Measurements from ENCODE around the gene NSUN4.

Gene NSUN4

DNA sequence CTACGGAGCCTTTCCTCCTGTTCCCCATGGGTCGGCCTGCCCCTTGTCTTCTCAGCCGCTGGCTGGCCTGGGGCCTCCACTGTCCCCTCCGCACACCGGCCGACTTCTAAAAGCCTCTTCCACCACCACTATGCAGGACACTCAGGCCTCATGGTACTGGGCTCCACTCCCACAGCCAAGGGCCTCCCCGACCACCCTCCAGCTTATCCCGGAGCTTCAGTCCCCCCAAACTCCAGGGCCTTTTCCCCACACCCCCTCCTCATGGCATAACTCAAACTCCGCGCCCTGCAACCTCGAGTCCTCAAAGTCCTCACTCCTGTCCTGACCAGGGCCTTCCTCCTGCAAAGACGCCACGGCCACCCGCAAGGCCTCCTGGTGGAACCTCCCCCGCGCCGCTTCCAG, 39.2 kb upstream of the NSUN4 start:
- Histone ChIP-seq H3K4me2 (ENCODE audit: low read length) (peak overlapping the region; percentile 82), H3K27me3 (ENCODE audit: low read depth, low read length) (no peaks in the 10 kb centered on the region), H3K4me1 (ENCODE audit: low read length) (peaks cover 13% of the 10 kb centered on the region), H3K36me3 (replicated peaks; ENCODE audit: low read depth, low read length) (peaks cover 37% of the 10 kb centered on the region), H4K20me1 (ENCODE audit: insufficient read depth, low read length) (peaks cover 21% of the 10 kb centered on the region), H2AFZ (ENCODE audit: low read depth, low read length) (no peak overlapping the region), H3K4me3 (ENCODE audit: low read length) (peak overlapping the region; percentile 98), H3K9ac (ENCODE audit: low read length) (peak overlapping the region; percentile 99), H3K27ac (ENCODE audit: low read length) (peak overlapping the region; percentile 93), H3K79me2 (ENCODE audit: low read length) (peaks cover 87% of the 10 kb centered on the region), H3K9me3 (ENCODE audit: insufficient read depth, low read length) (no peaks in the 10 kb centered on the region)
- TF ChIP-seq EZH2phosphoT487 (IDR thresholded peaks at IDR 0.05; ENCODE audit: low read depth), result no peak
- TF ChIP-seq, protein P1, sequence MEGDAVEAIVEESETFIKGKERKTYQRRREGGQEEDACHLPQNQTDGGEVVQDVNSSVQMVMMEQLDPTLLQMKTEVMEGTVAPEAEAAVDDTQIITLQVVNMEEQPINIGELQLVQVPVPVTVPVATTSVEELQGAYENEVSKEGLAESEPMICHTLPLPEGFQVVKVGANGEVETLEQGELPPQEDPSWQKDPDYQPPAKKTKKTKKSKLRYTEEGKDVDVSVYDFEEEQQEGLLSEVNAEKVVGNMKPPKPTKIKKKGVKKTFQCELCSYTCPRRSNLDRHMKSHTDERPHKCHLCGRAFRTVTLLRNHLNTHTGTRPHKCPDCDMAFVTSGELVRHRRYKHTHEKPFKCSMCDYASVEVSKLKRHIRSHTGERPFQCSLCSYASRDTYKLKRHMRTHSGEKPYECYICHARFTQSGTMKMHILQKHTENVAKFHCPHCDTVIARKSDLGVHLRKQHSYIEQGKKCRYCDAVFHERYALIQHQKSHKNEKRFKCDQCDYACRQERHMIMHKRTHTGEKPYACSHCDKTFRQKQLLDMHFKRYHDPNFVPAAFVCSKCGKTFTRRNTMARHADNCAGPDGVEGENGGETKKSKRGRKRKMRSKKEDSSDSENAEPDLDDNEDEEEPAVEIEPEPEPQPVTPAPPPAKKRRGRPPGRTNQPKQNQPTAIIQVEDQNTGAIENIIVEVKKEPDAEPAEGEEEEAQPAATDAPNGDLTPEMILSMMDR (IDR thresholded peaks at IDR 0.05; ENCODE audit: low read depth, low read length), result no peak

DNA sequence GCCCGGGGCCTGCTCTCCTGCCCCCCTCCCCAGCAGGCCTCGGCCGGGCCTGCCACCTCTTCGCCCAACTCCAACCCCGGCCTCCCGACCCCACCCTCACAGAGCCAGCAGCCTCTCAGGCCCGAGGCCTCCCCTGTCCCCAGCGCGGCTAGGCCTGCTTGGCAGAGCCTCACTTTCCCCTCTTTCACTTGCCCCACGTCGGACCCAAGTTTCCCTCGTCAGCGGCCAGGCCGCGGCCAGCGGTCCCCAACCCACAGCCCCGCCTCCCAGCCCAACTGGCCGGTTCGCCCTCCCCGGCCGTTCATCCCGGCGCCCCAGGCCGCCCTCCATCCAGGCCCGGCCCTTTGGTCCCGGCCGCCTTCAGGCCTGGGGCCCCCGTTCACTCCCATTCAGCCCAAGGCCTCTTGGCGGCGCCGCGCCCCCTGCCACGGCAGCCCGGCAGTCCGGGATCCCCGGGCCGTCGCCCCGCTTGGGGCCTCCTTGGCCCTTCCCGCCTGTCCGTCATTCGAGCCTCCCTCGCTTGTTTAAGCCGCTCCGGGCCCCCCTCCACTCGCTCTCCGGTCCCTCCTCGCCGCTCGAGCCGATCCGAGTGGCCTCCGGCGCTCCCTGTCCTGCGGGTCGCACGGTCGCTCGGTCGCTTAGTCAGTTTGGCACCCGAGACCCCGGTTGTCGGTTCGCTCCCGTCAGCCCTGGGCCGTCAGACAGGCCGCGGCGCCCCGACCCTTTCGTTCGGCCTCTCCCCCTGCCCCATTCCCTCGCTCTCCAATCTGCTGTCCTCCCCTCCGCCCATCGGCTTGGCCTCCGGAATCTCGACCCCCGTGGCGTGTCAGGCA, 38.6 kb upstream of the NSUN4 start:
- H3K4me2 ChIP-seq (ENCODE audit: low read length), result peak overlapping the region; percentile 82
- H3K27ac ChIP-seq (ENCODE audit: low read length), result peak overlapping the region; percentile 93
- no peaks in the 10 kb centered on the region for H3K27me3 ChIP-seq (ENCODE audit: low read depth, low read length)
- H2AFZ ChIP-seq (ENCODE audit: low read depth, low read length), result no peak overlapping the region
- H3K79me2 ChIP-seq (ENCODE audit: low read length), result peaks cover 93% of the 10 kb centered on the region
- H3K9me3 ChIP-seq (ENCODE audit: insufficient read depth, low read length), result no peaks in the 10 kb centered on the region
- H3K9ac ChIP-seq (ENCODE audit: low read length), result peak overlapping the region; percentile 99
- H3K4me3 ChIP-seq (ENCODE audit: low read length), result peak overlapping the region; percentile 98
- peaks cover 34% of the 10 kb centered on the region for H3K36me3 ChIP-seq (replicated peaks; ENCODE audit: low read depth, low read length)
- no peak for TF ChIP-seq EZH2phosphoT487 (IDR thresholded peaks at IDR 0.05; ENCODE audit: low read depth)
- TF ChIP-seq, protein P1 (IDR thresholded peaks at IDR 0.05; ENCODE audit: low read depth, low read length), result peak; percentile 45
- H4K20me1 ChIP-seq (ENCODE audit: insufficient read depth, low read length), result peaks cover 26% of the 10 kb centered on the region
- peaks cover 13% of the 10 kb centered on the region for H3K4me1 ChIP-seq (ENCODE audit: low read length)

DNA sequence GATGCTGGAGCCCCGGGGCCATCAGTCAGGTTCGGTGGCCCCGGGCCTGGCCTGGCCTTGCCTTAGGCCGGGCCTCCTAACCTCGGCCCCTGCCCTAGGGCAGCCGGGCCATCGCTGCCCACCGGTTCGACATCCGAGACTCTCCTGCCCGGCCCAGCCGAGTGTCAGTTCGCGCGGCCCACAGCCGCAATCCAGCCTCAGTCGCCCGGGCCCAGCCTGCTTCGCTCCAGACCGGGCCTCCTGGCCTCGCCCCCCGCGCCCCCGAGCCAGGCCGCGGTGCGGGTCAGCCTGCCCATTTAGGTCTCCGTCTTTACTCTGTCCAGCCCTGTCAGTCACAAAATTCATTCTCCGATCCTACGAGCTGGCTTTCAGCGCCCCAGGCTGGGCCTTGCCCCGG, 38.0 kb upstream of the NSUN4 start:
- Histone ChIP-seq H3K4me2 (ENCODE audit: low read length) (peak overlapping the region; percentile 82), H3K27me3 (ENCODE audit: low read depth, low read length) (no peaks in the 10 kb centered on the region), H3K4me1 (ENCODE audit: low read length) (peaks cover 19% of the 10 kb centered on the region), H4K20me1 (ENCODE audit: insufficient read depth, low read length) (peaks cover 27% of the 10 kb centered on the region), H3K9ac (ENCODE audit: low read length) (peak overlapping the region; percentile 99), H3K27ac (ENCODE audit: low read length) (peak overlapping the region; percentile 93), H2AFZ (ENCODE audit: low read depth, low read length) (no peak overlapping the region), H3K36me3 (replicated peaks; ENCODE audit: low read depth, low read length) (peaks cover 34% of the 10 kb centered on the region), H3K4me3 (ENCODE audit: low read length) (peak overlapping the region; percentile 98), H3K79me2 (ENCODE audit: low read length) (peaks cover 97% of the 10 kb centered on the region), H3K9me3 (ENCODE audit: insufficient read depth, low read length) (no peaks in the 10 kb centered on the region)
- TF ChIP-seq, protein P1 (IDR thresholded peaks at IDR 0.05; ENCODE audit: low read depth, low read length), result no peak
- TF ChIP-seq EZH2phosphoT487 (IDR thresholded peaks at IDR 0.05; ENCODE audit: low read depth), result no peak

DNA sequence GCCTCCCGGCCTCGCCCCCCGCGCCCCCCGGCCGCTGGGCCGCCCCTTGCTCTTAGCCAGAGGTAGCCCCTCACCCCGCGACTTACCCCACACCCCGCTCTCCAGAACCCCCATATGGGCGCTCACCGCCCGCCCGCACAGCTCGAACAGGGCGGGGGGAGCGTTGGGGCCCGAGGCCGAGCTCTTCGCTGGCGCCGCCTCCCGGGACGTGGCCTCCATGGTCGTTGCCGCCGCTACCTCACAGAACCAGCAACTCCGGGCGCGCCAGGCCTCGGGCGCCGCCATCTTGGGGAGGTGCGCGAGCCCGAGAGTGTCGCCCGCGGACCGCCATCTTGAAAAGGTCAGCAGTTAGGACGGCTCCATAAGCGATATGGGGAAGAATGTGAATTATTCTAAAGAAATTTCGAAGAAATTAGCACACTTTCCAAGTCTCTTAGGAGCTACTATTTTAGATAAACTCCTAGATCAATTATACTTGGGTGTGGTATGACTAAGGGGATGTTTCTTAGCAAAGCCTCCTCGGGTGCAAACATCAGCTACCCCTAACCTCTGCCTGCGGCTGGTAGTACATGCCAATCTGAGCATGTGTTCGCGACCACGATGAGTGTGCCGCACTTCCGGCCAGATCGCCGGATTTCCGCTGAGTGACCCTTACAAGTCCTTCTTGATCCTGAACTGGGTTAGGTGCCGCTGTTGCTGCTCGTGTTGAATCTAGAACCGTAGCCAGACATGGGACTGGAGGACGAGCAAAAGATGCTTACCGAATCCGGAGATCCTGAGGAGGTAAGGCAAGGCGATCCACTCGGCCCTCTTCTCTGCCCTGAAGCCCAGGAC, 37.4 kb upstream of the NSUN4 start, which contains the start of the genes LRRC41 and UQCRH:
TSS of gene LRRC41 (minus strand) at position 579 of the 834 bp plus-strand sequence. CDS start at position 285, 294 bp downstream.
TSS of gene UQCRH (plus strand) at position 661 of the 834 bp plus-strand sequence. CDS start at position 730, 69 bp downstream.
- Histone ChIP-seq H3K9me3 (ENCODE audit: insufficient read depth, low read length) (no peaks in the 10 kb centered on the region), H3K4me2 (ENCODE audit: low read length) (peak within 1 kb of the TSS; percentile 82), H3K79me2 (ENCODE audit: low read length) (peaks cover 100% of the 10 kb centered on the region), H3K4me3 (ENCODE audit: low read length) (peak within 1 kb of the TSS; percentile 98), H3K9ac (ENCODE audit: low read length) (peak within 1 kb of the TSS; percentile 99), H3K27me3 (ENCODE audit: low read depth, low read length) (no peaks in the 10 kb centered on the region), H3K4me1 (ENCODE audit: low read length) (peaks cover 25% of the 10 kb centered on the region), H3K27ac (ENCODE audit: low read length) (peak within 1 kb of the TSS; percentile 93), H2AFZ (ENCODE audit: low read depth, low read length) (no peak within 1 kb of the TSS; the same call in 1 of the 2 replicates), H3K36me3 (replicated peaks; ENCODE audit: low read depth, low read length) (peaks cover 35% of the 10 kb centered on the region), H4K20me1 (ENCODE audit: insufficient read depth, low read length) (peaks cover 30% of the 10 kb centered on the region)
- TF ChIP-seq EZH2phosphoT487 (IDR thresholded peaks at IDR 0.05; ENCODE audit: low read depth), result no peak
- TF ChIP-seq, protein P1 (IDR thresholded peaks at IDR 0.05; ENCODE audit: low read depth, low read length), result no peak

All from OCI-LY3 (cell line).